ENCODE results near the gene LRRN2.

LRRN2 gene

DNA sequence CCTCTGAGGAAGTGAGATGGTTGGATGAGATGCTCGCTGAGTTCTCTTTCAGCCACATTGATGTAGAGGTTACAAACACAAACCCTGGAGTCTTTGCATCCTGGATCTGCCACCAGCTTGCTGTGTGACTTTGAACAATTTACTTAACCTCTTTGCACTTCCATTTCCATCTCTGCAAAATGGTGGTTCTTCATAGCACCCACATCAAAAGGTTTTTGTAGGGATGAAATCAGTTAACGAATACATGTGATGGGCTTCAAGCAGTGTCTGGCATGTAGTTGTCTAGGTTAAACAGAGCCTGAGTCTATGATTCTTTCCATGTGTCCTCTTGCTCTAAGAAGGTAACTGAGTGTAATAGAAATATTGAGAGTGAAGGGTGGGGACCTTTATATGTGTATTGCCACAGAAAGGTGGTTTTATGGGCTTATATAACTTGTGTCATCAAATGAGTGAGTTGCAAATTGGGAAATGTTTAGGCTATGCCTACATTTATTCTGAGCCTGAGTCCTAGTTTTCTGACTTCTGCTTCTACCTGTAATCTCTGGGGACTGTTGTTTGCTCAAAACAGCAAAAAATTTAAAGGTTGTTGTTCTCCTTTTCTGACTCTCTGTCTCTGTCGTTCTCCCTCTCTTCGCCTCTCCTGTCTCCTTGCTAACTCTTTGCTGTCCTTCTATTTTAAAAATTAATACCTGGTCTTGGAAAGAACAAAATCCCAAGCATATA is 27.3 kb upstream of the LRRN2 start:
- DNase-seq (ENCODE audit: low read depth) = no peak

DNA sequence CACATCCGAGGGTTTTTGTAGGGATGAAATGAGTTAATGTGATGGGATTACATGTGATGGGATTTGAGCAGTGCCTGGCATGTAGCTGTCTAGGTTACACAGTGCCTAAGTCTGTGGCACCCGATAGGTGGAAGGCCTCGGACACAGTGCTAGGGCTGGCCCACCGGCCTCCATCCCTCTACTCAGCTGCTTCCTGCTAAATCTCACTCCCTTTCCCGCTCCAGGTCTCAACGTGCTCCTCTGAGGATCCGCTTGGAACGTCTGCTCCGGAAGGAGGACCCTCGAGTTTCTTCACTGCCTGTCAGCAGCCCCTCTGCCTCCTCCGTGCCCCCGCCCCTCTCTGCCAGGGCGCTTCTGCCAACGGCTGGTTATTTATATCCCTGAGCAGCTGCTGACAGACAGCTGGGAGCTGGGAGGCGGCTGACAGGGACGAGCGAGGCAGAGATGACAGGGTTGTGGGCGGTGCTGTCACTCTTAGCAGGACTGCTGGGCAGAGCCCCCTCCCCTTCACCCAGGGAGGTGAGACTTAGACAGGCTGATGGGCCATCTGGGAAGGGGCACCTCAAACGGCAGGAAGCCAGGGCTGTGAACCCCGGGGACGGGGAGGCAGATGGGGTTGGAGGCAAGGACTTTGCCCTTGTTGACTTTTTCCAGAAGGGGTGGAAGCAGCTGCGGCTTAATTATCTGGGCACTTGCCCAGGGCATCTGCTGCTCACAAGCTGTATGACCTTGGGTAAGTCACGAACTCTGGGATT is 26.6 kb upstream of the LRRN2 start:
- DNase-seq (ENCODE audit: low read depth) = no peak

DNA sequence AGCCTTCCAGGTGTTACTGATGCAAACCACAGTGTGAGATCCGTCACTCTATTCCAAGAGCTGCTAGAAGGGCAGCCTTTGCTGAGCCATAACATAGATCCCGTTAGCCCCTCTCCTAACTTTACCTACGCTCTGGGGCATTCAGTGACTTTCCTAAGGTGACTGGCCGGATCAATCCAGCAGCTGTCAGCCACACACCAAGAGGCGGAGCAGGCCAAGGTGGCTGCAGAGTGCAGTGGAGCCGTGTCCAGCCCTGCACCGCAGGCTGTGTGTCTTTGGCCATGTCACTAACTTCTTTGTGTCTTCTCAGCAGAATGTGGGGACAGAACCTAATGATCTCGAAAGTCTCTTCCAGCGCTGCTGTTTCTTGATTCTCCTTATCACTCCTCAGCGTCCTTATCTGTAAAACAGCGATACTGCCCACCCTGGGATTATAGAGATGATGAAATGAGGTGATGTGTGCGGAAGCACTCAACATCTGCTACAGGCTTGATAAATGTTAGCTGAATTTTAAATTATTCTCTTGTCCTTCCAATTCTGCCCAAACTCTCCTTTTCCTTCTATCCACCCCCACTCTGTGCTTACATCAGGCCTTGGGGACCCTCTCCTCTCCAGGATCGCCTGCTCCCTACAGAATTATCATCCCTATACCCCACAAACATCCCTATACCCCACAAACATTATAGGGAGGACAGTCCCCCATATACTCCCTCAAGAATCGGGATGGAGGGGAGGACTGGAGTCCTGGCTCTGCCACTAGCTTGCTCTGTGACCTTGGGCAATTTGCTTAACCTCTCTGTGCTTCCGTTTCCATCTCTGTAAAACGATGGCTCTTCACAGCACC is 25.8 kb upstream of the LRRN2 start:
- DNase-seq (ENCODE audit: low read depth) = no peak

DNA sequence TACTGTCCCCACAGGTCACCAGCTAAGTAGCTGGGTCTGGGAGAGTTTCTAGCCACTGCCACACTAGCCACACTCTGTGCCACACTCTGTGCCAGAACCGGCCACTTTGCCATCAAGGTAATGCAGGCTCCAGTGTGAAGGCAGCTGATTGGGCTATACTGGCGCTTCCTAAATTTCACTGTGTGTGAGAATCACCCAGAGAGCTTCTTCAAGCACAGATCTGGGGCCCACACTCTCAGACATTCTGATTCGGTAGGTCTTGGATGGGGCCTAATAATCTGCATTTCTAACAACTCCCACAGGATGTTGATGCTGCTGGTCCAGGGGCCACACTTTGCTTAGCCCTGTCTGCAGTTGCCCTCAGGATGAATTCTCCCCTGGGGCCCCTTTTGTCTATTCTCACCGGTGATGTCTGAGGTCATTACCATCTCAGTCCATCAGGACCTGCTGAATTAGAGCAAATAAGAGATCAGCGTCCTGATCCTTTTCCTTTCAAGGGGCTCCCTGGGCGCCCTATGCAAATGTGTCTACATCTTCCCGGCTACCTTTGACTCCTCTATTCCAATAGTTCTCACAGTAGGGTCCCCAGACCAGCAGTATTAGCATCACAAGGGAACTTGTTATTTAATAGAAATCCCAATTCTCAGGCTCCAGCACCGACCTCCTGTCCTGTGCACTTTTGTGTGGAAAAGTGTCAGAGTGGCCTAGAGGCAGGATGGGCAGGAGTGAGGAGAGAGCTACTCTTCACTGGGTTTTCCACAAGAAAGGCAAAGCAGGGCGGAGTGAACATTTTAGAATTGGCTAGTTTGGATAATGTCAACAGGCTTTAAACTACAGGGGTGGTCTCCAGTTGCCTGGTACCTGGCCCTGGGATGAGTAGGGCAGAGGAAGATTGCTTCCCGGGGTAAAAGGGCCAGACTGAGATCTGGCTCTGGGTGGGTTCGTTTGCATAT is 24.7 kb upstream of the LRRN2 start:
- DNase-seq (ENCODE audit: low read depth) = no peak

DNA sequence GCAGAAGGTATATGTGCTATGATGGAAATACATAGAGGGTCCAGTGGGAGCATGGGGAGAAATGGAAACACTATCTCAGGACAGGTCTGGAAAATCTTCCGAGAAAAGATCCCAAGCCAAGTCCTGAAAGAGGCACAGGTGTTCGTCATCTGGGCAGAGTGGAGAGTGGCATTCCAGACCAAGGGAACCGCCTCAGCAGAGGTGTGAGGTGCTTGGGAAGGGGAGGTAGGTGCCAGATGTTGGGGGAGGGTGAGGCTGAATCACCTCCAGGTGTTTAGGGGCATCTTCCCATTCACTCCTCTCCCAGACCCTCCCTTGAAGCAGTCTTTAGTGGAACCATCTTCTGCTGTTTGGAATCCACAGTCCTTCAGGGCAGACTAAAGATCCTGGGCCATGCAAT is 23.5 kb upstream of the LRRN2 start:
- no peak for DNase-seq (ENCODE audit: low read depth)

DNA sequence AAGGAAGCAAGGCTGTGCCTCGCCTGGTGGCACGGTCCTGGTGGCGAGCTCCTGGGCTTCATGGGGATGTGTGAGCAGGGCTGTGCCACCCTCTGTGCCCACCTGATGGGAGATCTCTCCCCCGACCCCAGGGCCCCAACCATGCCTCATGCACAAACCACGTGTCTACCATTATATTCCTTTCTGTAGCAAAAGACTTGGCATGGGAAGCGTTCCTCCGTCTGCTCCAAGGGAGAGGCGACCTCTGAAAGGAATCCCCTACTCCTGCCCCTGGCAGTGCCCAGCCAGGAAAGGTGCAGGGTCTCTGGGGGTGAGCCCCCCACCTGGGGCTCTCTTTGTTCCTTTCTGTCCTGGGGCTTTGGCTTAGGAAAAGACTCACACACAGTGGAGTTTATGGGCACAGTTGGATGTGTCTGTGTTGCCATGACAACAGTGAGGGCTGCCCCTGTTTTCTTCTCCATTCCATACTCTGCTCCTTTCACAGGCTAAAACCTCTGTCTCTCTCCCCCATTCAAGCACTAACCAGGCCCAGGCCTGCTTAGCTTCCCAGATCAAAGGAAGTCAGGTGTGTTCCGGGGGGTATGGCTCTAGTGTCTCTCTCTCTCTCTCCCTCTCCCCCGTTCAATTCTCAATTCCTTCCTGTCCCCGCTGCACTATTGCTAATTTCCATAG is 21.4 kb upstream of the LRRN2 start:
- DNase-seq (ENCODE audit: low read depth) = no peak

DNA sequence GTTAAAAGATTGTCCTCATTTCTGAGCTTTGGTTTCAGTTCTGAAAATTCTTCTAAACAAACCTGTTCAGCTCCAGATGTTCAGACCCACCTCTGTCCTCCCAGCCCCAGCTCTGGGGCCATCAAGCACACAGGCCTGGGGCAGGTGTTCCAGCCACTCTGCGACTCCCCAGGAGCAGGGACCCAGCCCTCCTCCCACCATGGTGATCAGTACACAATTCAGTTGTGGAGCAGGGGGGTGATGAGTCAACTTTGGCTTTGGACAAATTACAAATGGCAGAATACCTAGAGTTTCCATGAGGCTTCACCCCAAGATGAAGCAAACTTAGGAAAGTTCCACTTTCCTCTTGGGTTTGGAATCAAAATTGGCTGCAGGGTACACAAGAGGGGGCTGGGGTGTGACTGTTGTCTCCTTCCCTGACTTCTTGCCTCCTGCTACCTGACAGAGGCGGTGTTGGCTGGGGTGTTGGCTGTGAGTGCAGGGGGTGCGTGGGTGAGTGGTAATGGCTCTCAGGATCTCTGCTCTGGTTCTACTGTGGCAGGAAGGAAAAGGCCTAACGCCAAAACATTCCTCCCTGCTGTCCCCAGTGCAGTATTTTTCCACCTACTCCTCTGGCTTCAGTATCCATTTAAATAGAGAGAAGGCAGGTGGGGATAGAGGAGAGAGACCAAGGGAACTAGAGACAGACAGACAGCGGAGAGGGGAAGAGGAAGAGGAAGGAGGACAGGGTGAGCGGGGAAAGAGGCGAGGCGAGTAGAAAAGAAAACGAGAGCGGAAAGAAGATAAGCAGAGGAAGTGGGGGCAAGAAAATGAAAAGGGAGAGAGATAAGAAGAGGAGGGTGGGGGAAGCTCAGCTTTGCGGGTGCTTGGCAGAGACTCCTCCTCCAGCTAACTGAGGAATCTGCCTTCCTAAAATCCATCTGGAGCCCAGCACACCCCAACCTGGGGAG is 20.6 kb upstream of the LRRN2 start:
- DNase-seq (ENCODE audit: low read depth) = no peak

DNA sequence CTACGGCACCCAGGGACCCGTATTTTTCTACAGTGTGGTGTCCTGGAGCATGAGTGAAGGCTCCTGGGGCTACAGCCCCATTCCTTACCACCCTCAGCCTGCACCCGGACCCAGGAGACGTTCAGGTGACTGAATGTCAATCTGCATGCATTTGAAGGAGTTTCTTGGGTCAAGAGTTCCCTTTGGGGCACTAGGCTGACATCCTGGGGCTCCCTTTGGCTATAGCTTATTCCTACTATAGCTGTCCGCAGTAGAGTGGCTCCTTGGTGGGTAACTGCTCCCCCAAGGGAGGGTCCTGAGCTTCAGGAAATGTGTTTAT is 19.9 kb upstream of the LRRN2 start:
- no peak for DNase-seq (ENCODE audit: low read depth)

DNA sequence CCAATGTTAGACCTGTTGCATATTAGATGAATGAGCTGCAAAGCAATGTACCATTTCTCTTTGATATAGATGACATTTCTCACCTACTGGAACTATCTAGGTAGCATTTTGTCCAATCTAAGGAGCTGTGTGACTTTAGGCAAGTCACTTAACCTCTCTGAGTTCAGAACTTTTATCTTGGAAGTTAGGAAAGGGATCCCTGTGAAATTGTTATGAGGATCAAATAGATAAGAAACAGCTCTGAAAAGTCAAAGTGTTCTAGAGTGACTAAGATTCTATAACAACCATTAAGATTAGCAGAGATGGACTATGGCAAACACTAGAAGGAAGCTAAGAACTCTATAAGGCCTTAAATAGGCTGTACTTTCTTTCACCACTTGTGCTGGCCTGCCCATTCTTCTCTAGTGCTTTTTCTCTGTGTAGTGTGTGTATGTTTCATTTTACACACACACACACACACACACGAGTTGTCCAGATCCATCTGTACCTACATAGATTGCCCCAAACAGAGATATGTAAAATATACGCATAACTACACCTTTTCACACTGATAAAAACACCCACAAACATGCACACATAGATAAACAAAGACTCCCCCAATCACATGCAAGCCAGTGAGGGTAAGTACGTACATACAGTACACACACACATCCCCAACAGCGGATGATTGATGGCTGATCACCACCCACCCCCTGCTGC is 19.4 kb upstream of the LRRN2 start:
- no peak for DNase-seq (ENCODE audit: low read depth)

DNA sequence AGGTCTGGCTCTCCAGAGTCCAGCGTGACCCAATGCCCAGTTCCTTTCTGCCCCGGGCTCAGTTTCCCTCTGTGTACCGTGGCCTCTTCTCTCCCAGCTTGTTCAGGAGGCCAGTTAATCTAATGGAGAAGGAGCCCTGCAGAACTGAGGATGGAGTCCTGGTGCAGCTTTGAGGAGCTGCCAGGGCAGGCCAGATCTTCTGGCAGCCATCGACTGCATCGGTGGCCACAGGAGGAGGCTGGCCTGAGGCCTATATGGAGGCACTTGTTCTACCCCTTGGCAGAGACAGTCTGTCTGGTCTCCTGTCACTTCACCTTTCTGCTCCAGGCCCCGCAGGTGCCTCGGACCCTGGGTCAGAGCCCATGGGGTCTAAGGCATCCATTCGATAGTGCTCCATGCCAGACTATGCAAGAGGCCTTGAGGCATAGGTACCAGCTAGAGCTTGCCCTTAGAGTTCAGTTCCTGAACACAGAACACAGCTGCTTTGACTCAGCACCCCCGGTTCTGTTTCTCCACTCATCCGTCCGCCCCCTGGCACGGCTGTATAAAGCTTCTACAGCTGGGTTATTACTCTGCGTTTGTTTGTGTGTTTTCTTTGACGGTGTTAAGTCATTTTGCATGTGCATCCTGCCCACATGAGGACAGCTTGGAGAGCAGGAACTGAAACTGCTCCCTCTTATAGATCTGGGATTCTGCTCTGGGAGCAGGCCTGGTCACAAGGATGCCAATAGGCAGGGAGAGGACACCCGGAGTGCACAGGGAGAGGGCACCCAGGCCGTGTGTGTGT is 18.5 kb upstream of the LRRN2 start:
- DNase-seq (ENCODE audit: low read depth) = no peak

DNA sequence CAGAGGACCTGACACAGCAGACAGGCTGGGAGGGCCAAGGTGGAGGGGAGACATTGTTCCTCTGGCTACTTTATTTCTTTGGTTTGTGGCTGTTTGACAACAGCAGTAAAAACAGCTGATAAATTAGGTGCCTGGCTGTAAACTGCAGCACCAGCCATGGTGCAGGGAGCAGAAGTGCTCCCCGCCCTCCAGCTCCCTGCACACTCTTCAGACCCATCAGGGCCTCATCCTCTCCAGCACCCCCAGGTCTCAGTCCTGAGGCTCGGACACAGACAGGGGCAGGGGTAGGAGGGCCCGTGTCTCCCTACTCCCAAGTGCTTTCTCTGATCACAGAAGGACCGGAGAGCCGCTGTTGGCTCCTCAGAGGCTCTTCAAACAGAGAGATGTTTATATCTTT is 17.7 kb upstream of the LRRN2 start:
- DNase-seq (ENCODE audit: low read depth) = no peak

DNA sequence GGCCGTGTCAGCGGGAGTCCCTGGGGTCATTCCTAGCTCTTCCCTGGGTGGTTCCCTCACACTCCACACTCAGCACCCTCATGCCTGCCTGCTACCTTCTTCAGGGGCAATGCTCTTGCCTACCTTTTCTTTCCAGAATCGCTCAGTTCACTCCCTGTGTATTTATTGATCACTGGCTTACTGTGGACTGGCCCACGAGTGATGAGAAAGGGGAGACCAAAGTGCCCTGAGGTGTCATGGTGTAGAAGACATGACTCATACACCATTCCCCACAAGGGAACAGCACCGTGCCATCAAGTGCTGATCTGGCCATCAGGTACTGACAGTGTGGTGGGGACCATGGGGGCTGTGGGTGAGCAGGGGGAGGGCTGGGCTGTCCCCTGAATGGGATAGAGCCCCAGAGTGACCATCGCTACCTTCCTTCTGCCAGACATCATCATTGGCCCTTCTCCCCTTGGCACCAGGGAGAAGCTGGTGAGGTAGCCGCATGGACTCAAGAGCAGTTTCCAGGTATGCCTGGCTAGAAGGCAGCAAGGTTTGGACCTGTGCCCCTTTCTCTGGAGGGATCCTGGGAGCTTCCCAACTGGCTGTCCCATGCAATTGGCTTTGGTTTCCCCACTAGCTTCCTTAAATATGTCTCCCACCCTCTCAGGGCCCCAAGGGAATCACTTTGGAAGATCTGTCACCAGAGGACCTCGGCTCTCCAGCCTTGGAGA is 17.2 kb upstream of the LRRN2 start:
- DNase-seq (ENCODE audit: low read depth) = no peak

DNA sequence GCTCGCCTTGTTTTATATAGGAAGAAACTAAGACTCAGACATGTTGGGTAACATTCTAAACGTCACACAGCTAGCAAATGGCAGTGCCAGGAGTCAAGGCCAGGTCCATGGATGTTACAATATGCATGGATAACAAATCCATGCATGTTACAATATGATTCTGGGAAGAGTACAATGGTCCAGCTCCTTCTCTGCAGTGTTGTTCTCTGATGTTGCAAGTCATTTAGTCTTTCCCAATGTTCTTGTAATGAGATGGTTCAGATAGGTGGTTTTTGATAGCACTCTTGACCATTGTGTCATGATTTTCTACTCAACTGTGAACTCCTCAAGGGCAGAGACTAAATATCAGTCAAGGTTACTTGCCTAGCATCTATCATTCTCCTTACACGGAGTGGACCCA is 15.7 kb upstream of the LRRN2 start:
- DNase-seq (ENCODE audit: low read depth) = no peak

DNA sequence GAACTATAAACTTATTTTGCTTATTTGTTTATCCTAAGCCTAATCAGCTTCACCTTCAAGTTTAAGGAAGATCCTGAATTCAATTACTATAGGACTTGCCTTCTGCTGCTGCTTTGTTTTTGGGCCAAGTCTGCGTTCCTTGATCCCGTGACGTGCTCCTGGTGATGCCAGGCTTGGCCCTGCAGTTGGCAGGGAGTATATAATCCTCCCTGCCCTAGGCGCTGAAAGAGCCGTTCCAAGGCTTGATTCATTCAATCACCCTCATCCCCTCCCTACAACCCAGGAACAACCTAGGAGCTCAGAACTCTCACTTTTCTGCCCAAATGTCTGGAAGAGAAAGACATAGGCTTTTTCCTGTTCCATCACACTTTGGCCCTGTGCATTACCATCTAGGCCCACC is 12.4 kb upstream of the LRRN2 start:
- no peak for DNase-seq (ENCODE audit: low read depth)

DNA sequence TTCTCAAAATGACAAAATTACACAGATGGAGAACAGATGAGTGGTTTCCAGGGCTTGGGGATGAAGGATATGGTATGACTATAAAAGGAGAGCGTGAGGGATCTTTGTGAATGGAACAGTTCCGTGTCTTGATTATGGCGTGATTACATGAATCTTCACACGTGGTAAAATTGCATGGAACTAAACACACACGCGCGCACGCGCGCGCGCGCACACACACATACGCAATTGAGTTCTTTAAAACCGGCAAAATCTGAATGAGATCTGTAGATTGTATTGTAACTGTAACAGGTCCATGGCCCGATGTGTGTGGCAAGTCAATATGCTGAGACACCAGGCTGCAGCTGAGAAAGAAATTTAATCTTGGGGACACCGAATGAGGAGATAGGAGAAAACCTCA is 11.1 kb upstream of the LRRN2 start:
- no peak for DNase-seq (ENCODE audit: low read depth)

DNA sequence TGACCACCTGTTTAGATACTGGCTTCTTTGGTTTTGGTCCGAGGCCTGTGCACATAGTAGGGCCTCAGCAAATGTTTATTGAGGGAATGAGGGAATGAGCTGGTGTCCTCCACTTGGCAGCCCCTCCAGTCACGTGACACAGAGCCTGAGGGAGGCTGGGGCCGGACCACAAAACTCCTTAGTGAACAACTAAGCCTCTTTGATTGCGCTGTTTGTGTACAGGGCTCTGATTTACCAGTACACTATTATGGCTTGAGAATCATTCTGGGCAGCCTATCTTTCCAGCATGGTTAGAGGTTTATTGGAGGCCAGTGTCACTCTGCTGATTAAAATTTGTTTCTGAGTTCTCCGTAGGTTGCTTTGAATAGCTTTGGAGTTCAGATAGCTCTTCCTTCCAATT is 10.2 kb upstream of the LRRN2 start:
- no peak for DNase-seq (ENCODE audit: low read depth)

DNA sequence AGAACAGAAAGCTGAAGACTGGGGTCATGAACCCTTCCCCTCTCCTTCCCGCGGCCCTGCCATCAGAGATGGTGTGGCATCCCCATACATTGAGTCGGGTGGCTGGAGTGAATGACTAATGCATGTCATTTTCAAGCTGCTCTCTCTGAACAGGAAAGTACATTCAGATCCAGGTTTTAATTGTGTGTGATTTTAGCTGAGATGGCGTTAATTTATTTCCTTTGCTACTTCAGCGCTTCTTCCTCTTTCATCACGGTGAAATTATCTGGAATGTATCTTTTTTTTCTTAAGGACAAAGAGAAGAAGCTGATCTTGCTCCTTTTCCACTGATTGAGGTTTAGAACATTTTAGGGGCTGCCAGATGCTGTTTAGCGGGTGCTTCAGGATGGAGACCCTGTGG is 8.6 kb upstream of the LRRN2 start:
- no peak for DNase-seq (ENCODE audit: low read depth)

DNA sequence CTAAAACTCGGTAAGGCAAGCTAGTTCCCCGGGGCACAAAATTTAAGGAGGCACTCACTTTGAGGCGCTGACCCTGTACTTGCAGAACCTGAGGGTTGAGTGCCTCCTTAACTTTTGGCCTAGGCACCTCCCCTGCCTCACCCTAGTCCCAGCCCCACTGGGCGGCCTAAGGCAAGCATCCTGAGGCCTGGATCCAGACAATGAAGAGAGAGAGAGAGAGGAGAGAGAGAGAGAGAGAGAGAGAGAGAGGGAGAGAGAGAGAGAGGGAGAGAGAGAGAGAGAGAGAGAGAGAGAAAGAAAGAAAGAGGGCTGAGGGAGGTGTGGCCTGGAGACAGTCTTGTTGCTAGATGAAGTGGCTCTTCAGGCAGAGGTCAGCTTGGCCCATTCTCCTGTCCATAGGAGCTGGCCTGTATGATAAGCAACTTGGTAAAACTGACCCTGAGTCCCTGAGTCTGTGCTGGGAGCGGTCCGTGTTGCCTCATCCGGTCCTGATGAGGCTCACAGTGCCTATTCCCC is 7.4 kb upstream of the LRRN2 start:
- no peak for DNase-seq (ENCODE audit: low read depth)
